Kidney (tissue), 14 donors: ENCODE measurements around the gene CARD19. TPM values are rescaled to one million over a fixed set of nuclear protein-coding genes. Genes with fewer than 3 reads are reported as not detected.
"Not testable (repeated sequence)": the region's sequence is repeated elsewhere in the genome, so short reads cannot be mapped to it uniquely, and the experiment has no call there.

Source experiments
- DNase-seq, 5 donors: peaks; one replicate each; pipeline ENCODE4 v3.0.0-alpha.2; 2013 to 2020
- FAIRE-seq: peaks from 2 replicates; lab custom pipeline; 2012; peaks lifted over from hg19 to GRCh38; lab: Jason Lieb, UNC
- H3K27ac ChIP-seq, 2 donors: one replicate each; pipeline ENCODE4 v1.7.0; 2013; ENCODE audit warnings: low read depth in 2 of 2, low read length in 2 of 2, inconsistent platforms in 1 of 2
- H3K27me3 ChIP-seq: one replicate; pipeline ENCODE4 v1.7.1; 2013; ENCODE audit warnings: low read length, inconsistent platforms; ENCODE audit not compliant: control insufficient read depth, insufficient read depth
- H3K36me3 ChIP-seq, 3 donors: one replicate each; pipeline versions ENCODE4 v1.7.0 to v1.7.1; 2013; ENCODE audit warnings: low read length in 3 of 3, control low read depth in 1 of 3, inconsistent platforms in 1 of 3; ENCODE audit not compliant: insufficient read depth in 3 of 3, control insufficient read depth in 2 of 3
- H3K4me1 ChIP-seq, 3 donors: one replicate each; pipeline versions ENCODE4 v1.7.0 to v1.7.1; 2013; ENCODE audit warnings: low read length in 3 of 3, inconsistent platforms in 1 of 3, low read depth in 1 of 3; ENCODE audit not compliant: control insufficient read depth in 2 of 3, insufficient read depth in 2 of 3
- H3K4me3 ChIP-seq, 3 donors: one replicate each; pipeline versions ENCODE4 v1.7.0 to v1.8.1; 2013; ENCODE audit warnings: low read length in 3 of 3, control low read depth in 1 of 3, inconsistent platforms in 1 of 3
- H3K9ac ChIP-seq, 3 donors: one replicate each; pipeline versions ENCODE4 v1.7.0 to v1.7.1; 2013; ENCODE audit warnings: low read length in 3 of 3, control low read depth in 1 of 3, inconsistent platforms in 1 of 3
- H3K9me3 ChIP-seq, 3 donors: one replicate each; pipeline versions ENCODE4 v1.7.0 to v1.7.1; 2013; ENCODE audit warnings: low read length in 3 of 3, control low read depth in 1 of 3, inconsistent platforms in 1 of 3; ENCODE audit not compliant: control insufficient read depth in 2 of 3, insufficient read depth in 1 of 3
- intact Hi-C: fragments of 100-400 bp; cut with DNase I; formaldehyde crosslinking; loops from one replicate; pipeline ENCODE4 v1.11.1; 2022
- polyA plus RNA-seq: library from polyadenylated mRNA; stranded (reverse); fragments of 350-450 nt; fragmentation: Illumina TruSeq; extraction: RNeasy Lipid Tissue Mini Kit (QIAGEN cat#74804); gene quantifications from one replicate; pipeline ENCODE4 v1.2.3, GENCODE V29; 2014; ENCODE audit warnings: low read depth, low replicate concordance; ENCODE audit not compliant: insufficient read depth
- total RNA-seq: library from RNA; stranded (reverse); fragmentation: NEBNext Ultra II Directional; extraction: Animal tissue kit (Norgen Biotek cat#: 25700); gene quantifications from one replicate; pipeline ENCODE4 v1.2.1, GENCODE V29; 2021
- TF ChIP-seq, protein P1 (sequence below): IDR thresholded peaks from 3 replicates; pipeline ENCODE4 v1.5.1; 2012; ENCODE audit warnings: mild to moderate bottlenecking, moderate library complexity, borderline replicate concordance; ENCODE audit not compliant: insufficient read depth; ENCODE audit errors: extremely low read depth
- donor health status: control.
- donor health status: control.
- donor health status: control.
- donor health status: control.
- donor health status: control.
- donor health status: DM: yes; HTN: yes; CAD: no.
- donor health status: Normal renal cell carcinoma (clear cell type).

Gene CARD19
- total and polyA plus RNA-seq, 2 donors from 2014 or later, result 44.5 to 49.3 TPM

DNA sequence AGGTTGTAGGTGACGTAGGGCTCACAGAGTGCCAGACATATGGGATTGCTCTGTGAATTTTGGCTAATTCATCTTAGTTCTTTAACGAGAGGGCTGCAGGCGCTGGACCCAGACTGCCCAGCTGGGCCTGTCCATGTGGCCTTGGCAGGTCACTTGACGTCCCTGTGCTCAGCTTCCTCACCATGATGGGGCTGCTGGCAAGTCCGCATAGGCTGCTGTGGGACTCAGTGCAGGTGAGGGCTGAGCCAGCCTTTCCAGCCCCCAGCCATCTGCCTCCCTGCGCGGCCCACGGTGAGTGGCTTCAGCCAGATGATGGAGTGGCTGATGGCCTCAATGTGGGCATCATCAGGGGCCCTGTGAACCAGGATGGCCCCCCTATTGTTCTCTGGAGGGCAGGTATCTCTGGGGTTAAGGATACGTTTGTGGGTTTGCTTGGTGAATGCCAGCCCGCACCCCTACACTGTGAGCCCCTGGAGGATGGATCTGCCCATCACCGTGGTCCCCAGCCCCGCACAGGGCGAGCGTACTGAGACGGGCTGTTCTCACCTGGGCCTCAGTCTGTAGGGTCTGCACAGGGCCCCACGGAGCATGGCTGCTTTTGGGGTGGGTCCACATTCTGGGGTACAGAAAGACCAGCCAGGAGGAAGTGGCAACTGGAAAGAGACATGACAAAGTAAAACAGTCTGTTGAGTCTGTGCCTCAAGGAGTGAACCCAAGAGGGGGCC lies 3.7 kb downstream of the CARD19 start:
- Histone ChIP-seq H3K9me3 (peaks cover 0 to 2% (median 0%) of the 10 kb centered on the region in 3 donors), H3K4me3 (no peak overlapping the region), H3K4me1 (peaks cover 3 to 31% (median 20%) of the 10 kb centered on the region in 3 donors), H3K9ac (no peak overlapping the region), H3K36me3 (no peaks in the 10 kb centered on the region), H3K27ac (no peak overlapping the region), H3K27me3 (no peaks in the 10 kb centered on the region)
- FAIRE-seq, result no peak
- TF ChIP-seq, protein P1, sequence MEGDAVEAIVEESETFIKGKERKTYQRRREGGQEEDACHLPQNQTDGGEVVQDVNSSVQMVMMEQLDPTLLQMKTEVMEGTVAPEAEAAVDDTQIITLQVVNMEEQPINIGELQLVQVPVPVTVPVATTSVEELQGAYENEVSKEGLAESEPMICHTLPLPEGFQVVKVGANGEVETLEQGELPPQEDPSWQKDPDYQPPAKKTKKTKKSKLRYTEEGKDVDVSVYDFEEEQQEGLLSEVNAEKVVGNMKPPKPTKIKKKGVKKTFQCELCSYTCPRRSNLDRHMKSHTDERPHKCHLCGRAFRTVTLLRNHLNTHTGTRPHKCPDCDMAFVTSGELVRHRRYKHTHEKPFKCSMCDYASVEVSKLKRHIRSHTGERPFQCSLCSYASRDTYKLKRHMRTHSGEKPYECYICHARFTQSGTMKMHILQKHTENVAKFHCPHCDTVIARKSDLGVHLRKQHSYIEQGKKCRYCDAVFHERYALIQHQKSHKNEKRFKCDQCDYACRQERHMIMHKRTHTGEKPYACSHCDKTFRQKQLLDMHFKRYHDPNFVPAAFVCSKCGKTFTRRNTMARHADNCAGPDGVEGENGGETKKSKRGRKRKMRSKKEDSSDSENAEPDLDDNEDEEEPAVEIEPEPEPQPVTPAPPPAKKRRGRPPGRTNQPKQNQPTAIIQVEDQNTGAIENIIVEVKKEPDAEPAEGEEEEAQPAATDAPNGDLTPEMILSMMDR, result no peak
- DNase-seq, result peak in 2 of 5 donors; percentile 31 to 80
- intact Hi-C loops, result no loop called here

GRCh38 chr9:93100276-93100636 lies 4.2 kb downstream of the CARD19 start:
- H3K27ac ChIP-seq, result no peak overlapping the region

GRCh38 chr9:93101086-93101485 lies 5.1 kb downstream of the CARD19 start:
- H3K27me3 ChIP-seq, H3K27ac ChIP-seq, H3K9ac ChIP-seq, FAIRE-seq, H3K36me3 ChIP-seq, H3K9me3 ChIP-seq, H3K4me3 ChIP-seq, intact Hi-C loops: not testable (repeated sequence)
- DNase-seq, result peak in 2 of 5 donors; percentile 29 to 30
- H3K4me1 ChIP-seq, result peaks cover 0 to 26% (median 14%) of the 10 kb centered on the region in 3 donors

More at GRCh38 chr9:93100276-93100636, 4.2 kb downstream of the CARD19 start:
- TF ChIP-seq, protein P1, result no peak
- intact Hi-C loops, result no loop called here
- Histone ChIP-seq H3K27me3 (no peaks in the 10 kb centered on the region), H3K36me3 (no peaks in the 10 kb centered on the region), H3K4me3 (no peak overlapping the region), H3K4me1 (peaks cover 0 to 26% (median 14%) of the 10 kb centered on the region in 3 donors), H3K9ac (no peak overlapping the region), H3K9me3 (peaks cover 0 to 2% (median 0%) of the 10 kb centered on the region in 3 donors)
- FAIRE-seq, result no peak
- peak in 1 of 5 donors; percentile 38 for DNase-seq

- intact Hi-C loops, result no loop called here
- no peak for FAIRE-seq
Observed at GRCh38 chr9:93105620-93106019, 9.6 kb downstream of the CARD19 start.

More at GRCh38 chr9:93105620-93106019, 9.6 kb downstream of the CARD19 start:
- Histone ChIP-seq H3K36me3 (no peaks in the 10 kb centered on the region), H3K9ac (no peak overlapping the region), H3K4me1 (peaks cover 0 to 3% (median 2%) of the 10 kb centered on the region in 3 donors), H3K4me3 (no peak overlapping the region), H3K27me3 (no peaks in the 10 kb centered on the region), H3K27ac (no peak overlapping the region), H3K9me3 (peaks cover 0 to 2% (median 0%) of the 10 kb centered on the region in 3 donors)
- TF ChIP-seq, protein P1, result no peak
- DNase-seq, result no peak
